HG03025 (cell line): ENCODE measurements around the gene IKZF2.

Experiments
- ATAC-seq: cut with Tn5 transposase; IDR thresholded peaks from one replicate; pipeline ENCODE4 v1.9.1; 2021; ENCODE audit warnings: mild to moderate bottlenecking, moderate library complexity; ENCODE audit not compliant: unreplicated experiment, low FRiP score

Gene IKZF2

GRCh38 chr2:213104092-213104902, 47.1 kb downstream of the IKZF2 start:
- no peak for ATAC-seq

- no peak for ATAC-seq
Observed at GRCh38 chr2:213101692-213102460, 49.5 kb downstream of the IKZF2 start.

GRCh38 chr2:213101109-213101508, 50.3 kb downstream of the IKZF2 start:
- ATAC-seq: no peak

DNA sequence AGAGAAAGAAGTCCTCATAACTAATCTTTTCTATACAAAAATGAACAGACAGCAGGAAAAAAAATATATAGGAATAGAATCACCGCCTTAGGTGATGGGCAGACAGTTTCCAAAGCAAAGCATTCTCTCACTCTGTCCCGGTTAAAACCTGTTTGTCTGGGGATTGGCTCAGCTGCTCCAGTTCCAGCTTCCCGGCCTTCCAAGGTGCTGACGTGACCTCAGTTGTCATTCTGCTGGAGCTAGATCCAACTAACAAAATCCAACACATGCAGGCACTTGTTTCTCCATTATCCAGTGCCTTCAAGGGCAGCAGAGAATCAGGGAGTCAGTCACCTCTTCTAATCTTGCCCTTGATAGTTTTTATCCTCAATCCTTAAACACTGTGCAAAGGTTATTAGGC, 52.8 kb downstream of the IKZF2 start:
- no peak for ATAC-seq

- no peak for ATAC-seq
Observed at GRCh38 chr2:213091765-213092164, 59.6 kb downstream of the IKZF2 start.

- no peak for ATAC-seq
Observed at GRCh38 chr2:213090772-213091171, 60.6 kb downstream of the IKZF2 start.

DNA sequence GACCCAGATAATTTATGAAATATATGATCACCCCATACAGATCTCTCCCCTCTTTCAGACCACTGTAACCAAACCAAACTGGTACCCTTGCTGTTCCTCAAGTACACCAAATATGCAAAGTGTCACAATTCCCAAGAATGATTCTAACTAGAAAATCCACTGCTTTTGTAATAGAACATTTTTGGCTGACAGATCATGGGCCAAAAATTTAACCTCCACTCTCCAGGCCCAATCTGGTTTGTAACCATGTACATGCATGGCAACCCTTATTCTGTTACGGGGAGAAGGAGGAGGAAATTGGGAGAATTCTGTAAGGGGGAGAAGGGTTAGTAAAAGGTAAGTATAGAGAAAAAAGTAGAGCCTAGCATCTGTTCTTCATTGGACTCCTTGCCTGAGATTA, 62.0 kb downstream of the IKZF2 start:
- no peak for ATAC-seq

GRCh38 chr2:213087040-213087439, 64.4 kb downstream of the IKZF2 start:
- no peak for ATAC-seq

DNA sequence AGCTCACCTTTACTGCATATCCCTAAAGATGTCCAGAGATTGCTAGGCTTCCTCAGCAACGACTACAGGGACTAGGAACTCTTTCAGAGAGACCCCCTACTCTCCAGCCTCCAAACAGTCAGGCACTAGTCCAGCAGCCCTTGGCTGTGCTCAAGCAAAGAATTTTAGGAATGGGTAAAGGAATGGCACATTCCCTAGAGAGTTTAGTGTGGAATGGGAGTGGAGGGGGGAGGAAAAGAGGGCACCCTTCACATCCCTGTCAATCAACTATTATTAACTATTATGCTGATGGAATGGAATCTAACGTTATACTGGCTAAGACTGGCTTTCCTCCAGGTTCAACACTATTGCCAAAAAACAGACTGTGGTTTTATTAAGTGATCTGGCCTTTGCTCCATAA, 64.8 kb downstream of the IKZF2 start:
- ATAC-seq: no peak

DNA sequence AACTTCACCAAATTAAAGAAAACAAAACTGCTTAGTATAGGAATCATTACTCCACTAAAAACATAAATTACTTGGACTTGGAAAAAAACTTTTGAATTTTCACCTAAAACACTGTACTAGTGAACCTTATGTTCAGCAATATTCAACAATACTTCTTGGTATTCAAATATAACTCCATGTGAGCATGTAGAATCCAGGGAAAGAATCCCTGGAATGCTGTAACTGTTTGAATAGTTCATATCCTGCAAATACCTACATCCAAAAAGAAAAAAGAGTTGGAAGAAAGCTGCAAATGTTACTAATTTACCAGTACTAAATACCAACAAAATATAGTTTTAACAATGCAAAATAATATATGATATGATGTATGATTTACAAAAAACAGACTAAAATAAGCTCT, 65.4 kb downstream of the IKZF2 start:
- ATAC-seq: no peak

DNA sequence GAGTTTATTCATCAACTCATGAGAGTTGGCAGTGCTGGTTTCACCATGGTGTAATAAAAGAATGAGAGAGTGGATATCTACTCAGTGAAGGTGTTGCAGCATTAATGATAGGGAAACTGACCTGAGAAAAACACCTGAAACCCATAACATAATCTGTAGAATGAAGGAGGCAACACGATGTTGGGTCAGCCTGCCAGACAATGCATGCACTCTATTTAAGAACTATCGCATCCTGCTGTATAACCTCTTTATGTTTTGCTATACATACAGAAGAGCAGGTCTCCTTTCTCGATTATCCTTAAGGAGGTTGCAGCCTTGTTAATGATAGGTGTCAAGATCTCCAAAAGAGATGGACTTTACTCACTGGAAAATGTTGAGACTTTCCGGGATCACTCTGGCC, 65.9 kb downstream of the IKZF2 start:
- ATAC-seq: no peak

- no peak for ATAC-seq
Observed at GRCh38 chr2:213084261-213084660, 67.2 kb downstream of the IKZF2 start.

DNA sequence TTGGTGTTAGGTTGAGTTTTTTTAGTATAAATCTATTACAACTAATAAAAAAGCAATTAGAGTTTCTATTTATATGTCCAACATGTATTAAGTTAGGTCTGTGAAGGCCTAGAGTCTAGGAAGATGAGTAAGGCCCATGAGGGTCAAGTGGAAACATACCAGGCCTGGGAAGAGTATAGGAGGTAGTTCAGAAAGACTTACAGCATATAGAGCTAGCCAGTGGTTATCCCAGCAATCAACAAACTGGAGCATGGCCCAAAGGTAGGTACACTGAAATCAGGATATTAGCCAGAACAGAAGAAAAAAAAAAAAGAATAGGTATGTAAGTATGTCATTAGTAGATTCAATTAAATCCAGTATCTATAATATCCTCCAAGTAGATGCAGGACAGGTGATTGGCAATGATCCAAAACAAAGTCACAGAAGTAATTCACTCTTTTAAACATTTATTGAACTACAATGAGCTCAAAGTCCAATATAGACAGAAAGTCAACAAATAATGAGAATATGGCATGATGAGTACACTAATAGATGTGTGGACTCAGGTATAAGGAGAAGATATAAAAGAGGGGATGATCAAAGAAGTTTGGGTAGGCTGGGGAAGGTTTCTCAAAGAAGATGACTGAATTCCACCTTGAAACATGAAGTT, 70.3 kb downstream of the IKZF2 start:
- no peak for ATAC-seq

GRCh38 chr2:213079756-213080155, 71.7 kb downstream of the IKZF2 start:
- no peak for ATAC-seq

- no peak for ATAC-seq
Observed at GRCh38 chr2:213078686-213079085, 72.7 kb downstream of the IKZF2 start.

DNA sequence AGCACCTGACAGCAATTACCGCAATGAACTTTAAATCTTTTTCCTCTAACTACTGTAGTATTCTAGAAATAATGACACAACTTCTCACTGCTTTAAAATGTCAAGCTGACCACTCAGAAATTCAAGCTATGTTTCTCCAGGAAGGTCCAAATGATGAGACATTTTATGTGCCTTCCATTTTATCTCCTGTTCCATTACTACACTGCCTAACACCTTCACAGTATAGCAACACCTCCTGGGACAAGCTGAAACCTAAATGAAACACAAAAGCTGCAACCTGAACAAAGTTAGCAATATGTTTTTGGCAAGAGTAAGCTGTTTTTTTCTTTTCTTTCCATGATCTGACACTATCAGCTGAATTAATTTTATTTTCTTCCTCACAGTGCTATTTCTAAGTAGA, 81.9 kb downstream of the IKZF2 start:
- no peak for ATAC-seq

- ATAC-seq: no peak
Observed at GRCh38 chr2:213068676-213069359, 82.6 kb downstream of the IKZF2 start.

DNA sequence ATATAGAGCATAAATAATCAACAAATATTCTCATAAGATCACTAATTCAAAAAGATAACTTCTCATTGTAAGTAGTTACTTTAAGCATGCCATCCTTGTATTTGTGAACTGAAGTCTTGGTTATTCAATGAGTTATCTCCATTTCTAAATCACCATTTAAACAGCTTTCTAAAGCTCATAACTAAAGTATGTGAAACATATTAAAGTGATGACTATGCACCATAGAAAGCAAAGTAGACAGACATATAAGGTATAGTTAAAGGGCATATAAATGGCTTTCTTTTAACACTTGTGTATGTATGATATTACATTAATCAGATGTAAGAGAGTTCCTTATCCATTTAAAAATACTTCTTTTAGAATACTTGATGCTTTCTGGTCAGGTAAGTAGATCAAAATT, 83.5 kb downstream of the IKZF2 start:
- no peak for ATAC-seq

- ATAC-seq: no peak
Observed at GRCh38 chr2:213066443-213066743, 85.0 kb downstream of the IKZF2 start.

DNA sequence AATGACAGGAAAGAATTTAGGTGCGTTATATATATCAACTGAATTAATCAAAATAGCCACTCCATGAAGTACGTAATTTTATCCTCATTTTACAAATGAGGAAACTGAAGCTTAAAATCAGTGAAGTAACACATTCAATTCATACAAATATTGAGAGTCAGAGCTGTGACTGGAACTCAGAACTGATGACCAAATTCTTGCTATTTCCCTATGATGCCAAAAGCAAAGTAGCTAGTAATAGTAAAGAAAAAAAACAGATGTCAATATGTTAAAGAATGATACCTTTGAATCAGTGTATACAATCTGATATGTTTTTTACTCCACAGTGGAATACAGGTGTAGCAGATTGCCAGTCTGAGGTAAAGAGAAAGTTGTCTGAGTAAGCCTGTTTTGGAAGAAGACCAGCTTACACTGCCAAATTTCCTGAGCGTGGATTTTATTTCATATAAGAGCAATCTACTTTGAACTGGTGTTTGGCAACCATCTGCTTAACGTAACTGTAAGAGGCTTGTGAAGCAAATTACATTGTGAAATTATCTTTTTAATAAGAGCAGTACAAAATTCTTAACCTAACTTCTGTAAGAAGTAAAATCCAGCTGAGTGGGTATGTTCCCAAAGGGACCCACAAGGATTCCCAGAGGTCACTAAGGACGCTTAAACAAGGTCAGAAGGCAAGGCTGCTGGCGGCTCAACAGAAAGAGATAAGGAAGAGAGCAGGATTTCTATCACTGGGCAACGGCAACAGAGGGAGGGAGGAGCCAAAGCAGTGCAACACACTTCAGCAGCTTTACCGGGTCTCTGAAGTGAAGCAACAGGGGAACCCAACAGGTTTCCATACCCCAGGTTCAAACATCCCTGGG, 85.6 kb downstream of the IKZF2 start:
- ATAC-seq: no peak
